ENCODE measurements around the gene KCTD21. TPM values are rescaled to one million over a fixed set of nuclear protein-coding genes. Genes with fewer than 3 reads are reported as not detected.

The KCTD21 gene
- total RNA-seq, 2 experiments from 2014 or later, result 9.0 to 9.8 TPM

GRCh38 chr11:78217650-78218541 is 29.5 kb upstream of the KCTD21 start:
- H3K4me1 Mint-ChIP-seq, result peaks cover 12% of the 10 kb centered on the region
- peaks cover 4% of the 10 kb centered on the region for H3K36me3 Mint-ChIP-seq (ENCODE audit: low read depth)
- ChIA-PET CTCF (no interaction called here), POLR2A (interaction anchor here (0.6 kb wide), 1 partner anchor 33 kb away, joined by 3 read pairs; no protein-coding TSS in a partner anchor)
- no peaks in the 10 kb centered on the region for H3K27me3 Mint-ChIP-seq
- H3K4me3 Mint-ChIP-seq, result no peak overlapping the region
- ATAC-seq (no peak), DNase-seq (no peak)
- intact Hi-C loops (cut with DNase I, micrococcal nuclease), result no loop called here
- H3K27ac Mint-ChIP-seq, result no peak overlapping the region
- no peaks in the 10 kb centered on the region for H3K9me3 Mint-ChIP-seq (ENCODE audit: low read depth)

- ChIA-PET CTCF (interaction anchor here (0.6 kb wide), 1 partner anchor 1072 kb away, joined by 3 read pairs; no protein-coding TSS in a partner anchor), POLR2A (no interaction called here)
- H3K4me3 Mint-ChIP-seq, result no peak overlapping the region
- H3K4me1 Mint-ChIP-seq, result peaks cover 12% of the 10 kb centered on the region
- H3K36me3 Mint-ChIP-seq (ENCODE audit: low read depth), result peaks cover 3% of the 10 kb centered on the region
- H3K27ac Mint-ChIP-seq, result no peak overlapping the region
- ATAC-seq, result no peak
- DNase-seq, result no peak
- H3K27me3 Mint-ChIP-seq, result no peaks in the 10 kb centered on the region
- intact Hi-C loops (cut with DNase I, micrococcal nuclease), result no loop called here
- H3K9me3 Mint-ChIP-seq (ENCODE audit: low read depth), result no peaks in the 10 kb centered on the region
These were observed 28.3 kb upstream of the KCTD21 start for GRCh38 chr11:78216571-78217287.

DNA sequence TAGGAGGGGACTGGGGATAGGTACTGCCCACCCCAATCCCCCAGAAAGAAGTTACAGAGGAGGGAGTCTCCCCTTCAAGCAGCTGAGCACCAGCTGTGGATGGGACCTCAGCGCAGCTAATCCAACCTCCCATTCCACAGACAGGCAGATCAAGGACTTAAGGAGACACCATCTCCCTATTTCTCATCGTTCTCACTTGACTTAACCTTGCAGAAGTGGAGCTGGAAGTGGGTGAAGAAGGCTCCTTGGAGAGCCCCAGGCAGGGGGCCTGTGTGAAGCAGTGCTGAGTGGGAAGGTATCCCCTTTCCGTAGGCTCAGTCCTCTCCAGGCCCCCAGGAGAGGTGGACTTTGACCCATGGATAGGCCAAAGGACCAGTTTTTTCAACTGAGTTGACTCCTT is 27.6 kb upstream of the KCTD21 start:
- intact Hi-C loops (cut with DNase I, micrococcal nuclease), result no loop called here
- no peak overlapping the region for H3K4me3 Mint-ChIP-seq
- CTCF ChIA-PET, result no interaction called here
- peaks cover 10% of the 10 kb centered on the region for H3K36me3 Mint-ChIP-seq (ENCODE audit: low read depth)
- DNase-seq, result no peak
- H3K27ac Mint-ChIP-seq, result no peak overlapping the region
- no peak for ATAC-seq
- POLR2A ChIA-PET, result no interaction called here
- H3K27me3 Mint-ChIP-seq, result no peaks in the 10 kb centered on the region
- H3K4me1 Mint-ChIP-seq, result peaks cover 10% of the 10 kb centered on the region
- H3K9me3 Mint-ChIP-seq (ENCODE audit: low read depth), result no peaks in the 10 kb centered on the region

GRCh38 chr11:78214331-78215194 is 26.1 kb upstream of the KCTD21 start:
- Mint-ChIP-seq H3K27ac (no peak overlapping the region), H3K4me3 (no peak overlapping the region), H3K4me1 (no peaks in the 10 kb centered on the region), H3K9me3 (ENCODE audit: low read depth) (no peaks in the 10 kb centered on the region), H3K36me3 (ENCODE audit: low read depth) (peaks cover 21% of the 10 kb centered on the region), H3K27me3 (no peaks in the 10 kb centered on the region)
- ChIA-PET POLR2A (interaction anchor here (0.5 kb wide), 1 partner anchor 29 kb away, joined by 3 read pairs; no protein-coding TSS in a partner anchor), CTCF (interaction anchor here (1.0 kb wide), 1 partner anchor 43 kb away, joined by 3 read pairs; no protein-coding TSS in a partner anchor)
- no peak for DNase-seq
- intact Hi-C loops (cut with DNase I, micrococcal nuclease), result no loop called here
- ATAC-seq, result no peak

- Mint-ChIP-seq H3K9me3 (ENCODE audit: low read depth) (no peaks in the 10 kb centered on the region), H3K4me3 (no peak overlapping the region), H3K27ac (no peak overlapping the region), H3K4me1 (no peaks in the 10 kb centered on the region), H3K36me3 (ENCODE audit: low read depth) (peaks cover 24% of the 10 kb centered on the region), H3K27me3 (no peaks in the 10 kb centered on the region)
- no peak for ATAC-seq
- intact Hi-C loops (cut with DNase I, micrococcal nuclease), result no loop called here
- CTCF ChIA-PET, result interaction anchor here (0.8 to 1.0 kb wide), 2 partner anchors 14 to 43 kb away, joined by 3 read pairs; no protein-coding TSS in a partner anchor
- no peak for DNase-seq
- POLR2A ChIA-PET, result interaction anchor here (0.5 kb wide), 1 partner anchor 29 kb away, joined by 3 read pairs; no protein-coding TSS in a partner anchor
These were observed 25.3 kb upstream of the KCTD21 start for GRCh38 chr11:78213526-78214330.

DNA sequence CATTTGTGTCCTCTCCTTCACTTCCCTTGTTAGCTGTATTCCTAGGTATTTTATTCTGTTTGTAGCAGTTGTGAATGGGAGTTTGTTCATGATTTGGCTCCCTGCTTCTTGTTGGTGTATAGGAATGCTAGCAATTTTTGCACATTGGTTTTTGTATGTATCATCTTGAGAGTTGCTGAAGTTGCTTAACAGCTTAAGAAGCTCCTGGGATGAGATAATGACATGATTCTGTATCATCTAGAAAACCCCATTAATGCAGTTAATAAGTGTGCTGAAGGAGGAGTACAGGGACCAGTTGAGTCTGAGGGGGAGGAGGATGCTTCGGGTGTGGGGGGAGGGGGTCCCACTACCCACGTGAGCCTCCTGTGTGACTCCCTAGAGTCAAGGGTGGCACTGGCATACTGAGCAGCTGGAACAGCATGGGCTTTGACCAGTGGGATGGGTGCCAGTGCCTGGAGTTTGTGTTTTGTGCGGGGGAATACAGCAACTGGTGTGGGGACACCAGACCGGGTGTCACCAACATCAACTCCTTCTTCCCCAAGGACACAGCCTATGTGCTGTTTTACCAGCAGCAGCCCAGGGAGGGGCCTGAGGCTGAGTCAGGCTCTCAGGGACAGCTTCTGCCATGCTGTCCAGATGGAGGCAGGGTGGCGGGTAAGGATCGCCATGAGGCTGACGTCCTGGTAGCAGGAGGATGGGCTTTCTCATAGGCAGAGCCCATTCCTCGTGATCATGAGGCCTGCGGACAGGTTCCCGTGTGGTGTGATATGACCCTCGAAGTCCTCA is 24.4 kb upstream of the KCTD21 start:
- no peak overlapping the region for H3K27ac Mint-ChIP-seq
- no peaks in the 10 kb centered on the region for H3K9me3 Mint-ChIP-seq (ENCODE audit: low read depth)
- no peaks in the 10 kb centered on the region for H3K4me1 Mint-ChIP-seq
- intact Hi-C loops (cut with DNase I, micrococcal nuclease), result no loop called here
- H3K4me3 Mint-ChIP-seq, result no peak overlapping the region
- no peak for ATAC-seq
- no peak for DNase-seq
- no peaks in the 10 kb centered on the region for H3K27me3 Mint-ChIP-seq
- peaks cover 24% of the 10 kb centered on the region for H3K36me3 Mint-ChIP-seq (ENCODE audit: low read depth)
- POLR2A ChIA-PET, result no interaction called here
- CTCF ChIA-PET, result interaction anchor here (0.8 to 1.0 kb wide), 2 partner anchors 15 to 42 kb away, joined by 3 read pairs; no protein-coding TSS in a partner anchor

GRCh38 chr11:78211565-78211964 is 23.1 kb upstream of the KCTD21 start:
- Mint-ChIP-seq H3K4me3 (no peak overlapping the region), H3K36me3 (ENCODE audit: low read depth) (peaks cover 24% of the 10 kb centered on the region), H3K27me3 (no peaks in the 10 kb centered on the region), H3K4me1 (peaks cover 1% of the 10 kb centered on the region), H3K27ac (no peak overlapping the region), H3K9me3 (ENCODE audit: low read depth) (no peaks in the 10 kb centered on the region)
- ATAC-seq (no peak), DNase-seq (no peak)
- intact Hi-C loops (cut with DNase I, micrococcal nuclease), result no loop called here
- POLR2A ChIA-PET, result no interaction called here
- CTCF ChIA-PET, result no interaction called here

DNA sequence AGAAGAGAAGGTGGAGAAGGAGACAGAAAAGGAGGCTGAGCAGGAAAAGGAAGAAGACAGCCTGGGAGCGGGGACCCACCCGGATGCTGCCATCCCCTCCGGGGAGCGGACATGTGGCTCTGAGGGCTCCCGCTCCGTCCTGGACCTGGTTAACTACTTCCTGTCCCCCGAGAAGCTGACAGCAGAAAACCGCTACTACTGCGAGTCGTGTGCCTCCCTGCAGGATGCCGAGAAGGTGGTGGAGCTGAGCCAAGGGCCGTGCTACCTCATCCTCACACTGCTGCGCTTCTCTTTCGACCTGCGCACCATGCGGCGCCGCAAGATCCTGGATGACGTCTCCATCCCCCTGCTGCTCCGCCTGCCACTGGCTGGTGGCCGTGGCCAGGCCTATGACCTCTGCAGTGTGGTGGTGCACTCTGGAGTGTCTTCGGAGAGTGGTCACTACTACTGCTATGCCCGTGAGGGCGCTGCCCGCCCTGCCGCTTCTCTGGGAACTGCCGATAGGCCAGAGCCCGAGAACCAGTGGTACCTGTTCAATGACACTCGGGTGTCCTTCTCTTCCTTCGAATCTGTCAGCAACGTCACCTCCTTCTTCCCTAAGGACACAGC is 21.7 kb upstream of the KCTD21 start:
- Mint-ChIP-seq H3K4me1 (peaks cover 5% of the 10 kb centered on the region), H3K27me3 (no peaks in the 10 kb centered on the region), H3K4me3 (no peak overlapping the region), H3K36me3 (ENCODE audit: low read depth) (peaks cover 24% of the 10 kb centered on the region), H3K9me3 (ENCODE audit: low read depth) (no peaks in the 10 kb centered on the region), H3K27ac (no peak overlapping the region)
- CTCF ChIA-PET, result no interaction called here
- ATAC-seq, result no peak
- DNase-seq, result no peak
- intact Hi-C loops (cut with DNase I, micrococcal nuclease), result no loop called here
- POLR2A ChIA-PET, result no interaction called here

DNA sequence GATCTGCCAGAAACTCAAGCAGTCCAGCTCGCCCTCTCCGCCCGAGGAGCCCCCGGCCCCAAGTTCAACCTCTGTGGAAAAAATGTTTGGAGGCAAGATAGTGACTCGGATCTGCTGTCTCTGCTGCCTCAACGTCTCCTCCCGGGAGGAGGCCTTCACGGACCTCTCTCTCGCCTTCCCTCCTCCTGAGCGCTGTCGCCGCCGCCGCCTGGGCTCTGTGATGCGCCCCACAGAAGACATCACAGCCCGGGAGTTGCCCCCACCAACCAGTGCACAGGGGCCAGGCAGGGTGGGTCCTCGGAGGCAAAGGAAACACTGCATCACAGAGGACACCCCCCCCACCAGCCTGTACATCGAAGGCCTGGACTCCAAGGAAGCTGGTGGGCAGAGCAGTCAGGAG is 21.1 kb upstream of the KCTD21 start:
- ChIA-PET CTCF (interaction anchor here (0.6 kb wide), 1 partner anchor 546 kb away, joined by 3 read pairs; no protein-coding TSS in a partner anchor), POLR2A (no interaction called here)
- H3K27me3 Mint-ChIP-seq, result no peaks in the 10 kb centered on the region
- intact Hi-C loops (cut with DNase I, micrococcal nuclease), result no loop called here
- peaks cover 10% of the 10 kb centered on the region for H3K4me1 Mint-ChIP-seq
- ATAC-seq (no peak), DNase-seq (no peak)
- no peaks in the 10 kb centered on the region for H3K9me3 Mint-ChIP-seq (ENCODE audit: low read depth)
- H3K36me3 Mint-ChIP-seq (ENCODE audit: low read depth), result peaks cover 24% of the 10 kb centered on the region
- H3K4me3 Mint-ChIP-seq, result no peak overlapping the region
- no peak overlapping the region for H3K27ac Mint-ChIP-seq

All from activated CD4-positive, alpha-beta T cell treated with anti-CD3 and anti-CD28 coated beads for 36 hours (primary cell).